DMS53 treated with DMSO at 0.1 percent for 48 hours (cell line): ENCODE data around the gene SKAP1.
"Not testable (repeated sequence)": the region's sequence is repeated elsewhere in the genome, so short reads cannot be mapped to it uniquely, and the experiment has no call there.

ENCODE experiments used
- DNase-seq: peaks from one replicate; lab custom pipeline; 2025; ENCODE audit not compliant: unreplicated experiment; lab: John Stamatoyannopoulos, UW

Gene SKAP1

DNA sequence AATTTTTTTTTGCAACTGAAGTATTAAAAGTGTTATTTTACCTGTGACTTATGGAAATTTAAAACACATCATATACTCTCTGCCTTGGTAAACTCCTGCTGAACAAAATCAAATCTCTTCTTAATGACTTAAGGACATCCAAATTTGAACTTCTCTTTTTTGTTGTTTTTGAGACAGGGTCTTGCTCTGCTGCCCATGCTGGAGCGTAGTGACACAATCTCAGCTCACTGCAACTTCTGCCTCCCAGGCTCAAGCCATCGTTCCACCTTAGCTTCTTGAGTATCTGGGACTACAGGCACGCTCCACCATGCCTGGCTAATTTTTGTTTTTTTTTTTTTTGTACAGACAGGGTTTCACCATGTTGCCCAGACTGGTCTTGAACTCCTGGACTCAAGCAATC, 56.1 kb downstream of the SKAP1 start:
- no peak for DNase-seq

DNA sequence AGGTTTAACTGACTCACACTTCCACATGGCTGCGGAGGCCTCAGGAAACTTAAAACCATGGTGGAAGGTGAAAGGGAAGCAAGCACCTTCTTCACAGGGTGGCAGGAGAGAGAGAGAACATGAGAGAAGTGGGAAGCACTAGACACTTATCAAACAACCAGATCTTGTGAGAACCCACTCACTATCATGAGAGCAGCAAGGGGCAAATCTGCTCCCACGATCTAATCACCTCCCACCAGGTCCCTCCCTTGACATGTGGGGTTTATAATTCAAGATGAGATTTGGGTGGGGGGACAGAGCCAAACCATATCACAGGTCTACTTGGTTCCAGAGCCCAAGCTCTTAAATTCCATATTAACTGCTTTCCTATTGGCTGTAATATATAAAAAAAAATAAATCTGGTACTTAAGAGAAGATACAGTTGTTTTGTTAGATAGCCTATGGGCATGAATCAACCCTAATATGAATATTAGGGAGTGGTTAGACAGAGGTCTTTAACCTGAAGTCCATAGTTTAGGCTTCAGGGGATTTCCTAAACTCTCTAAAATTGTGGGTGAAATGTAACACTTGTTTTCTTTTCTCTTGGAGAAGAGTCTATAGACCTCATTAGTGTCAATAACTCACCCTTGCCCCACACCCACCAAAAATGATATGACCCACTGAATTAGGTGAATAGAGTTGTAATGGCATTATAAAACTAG, 56.7 kb downstream of the SKAP1 start:
- DNase-seq, result no peak

GRCh38 chr17:48368967-48369366, 61.0 kb downstream of the SKAP1 start:
- not testable (repeated sequence) for DNase-seq

GRCh38 chr17:48368352-48368908, 61.6 kb downstream of the SKAP1 start:
- no peak for DNase-seq

DNA sequence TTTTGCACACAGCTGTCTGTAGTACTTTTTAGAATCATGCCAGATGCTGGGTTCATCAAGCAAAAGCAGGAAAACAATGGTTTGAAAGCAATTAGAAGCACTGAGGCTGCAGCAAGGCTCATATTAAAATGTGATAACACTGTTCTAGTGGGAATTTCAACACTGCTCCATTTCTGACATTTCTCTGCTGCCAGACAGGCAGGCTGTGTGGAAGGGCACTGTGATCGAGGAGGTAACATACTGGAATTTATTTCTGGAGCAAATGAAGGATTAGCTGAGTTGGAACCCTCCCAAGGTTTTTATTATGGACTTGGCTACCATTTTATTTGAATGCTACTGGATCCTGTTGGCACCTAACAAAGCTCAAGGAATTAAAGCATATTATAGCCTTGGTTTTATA, 66.9 kb downstream of the SKAP1 start:
- DNase-seq, result no peak

DNA sequence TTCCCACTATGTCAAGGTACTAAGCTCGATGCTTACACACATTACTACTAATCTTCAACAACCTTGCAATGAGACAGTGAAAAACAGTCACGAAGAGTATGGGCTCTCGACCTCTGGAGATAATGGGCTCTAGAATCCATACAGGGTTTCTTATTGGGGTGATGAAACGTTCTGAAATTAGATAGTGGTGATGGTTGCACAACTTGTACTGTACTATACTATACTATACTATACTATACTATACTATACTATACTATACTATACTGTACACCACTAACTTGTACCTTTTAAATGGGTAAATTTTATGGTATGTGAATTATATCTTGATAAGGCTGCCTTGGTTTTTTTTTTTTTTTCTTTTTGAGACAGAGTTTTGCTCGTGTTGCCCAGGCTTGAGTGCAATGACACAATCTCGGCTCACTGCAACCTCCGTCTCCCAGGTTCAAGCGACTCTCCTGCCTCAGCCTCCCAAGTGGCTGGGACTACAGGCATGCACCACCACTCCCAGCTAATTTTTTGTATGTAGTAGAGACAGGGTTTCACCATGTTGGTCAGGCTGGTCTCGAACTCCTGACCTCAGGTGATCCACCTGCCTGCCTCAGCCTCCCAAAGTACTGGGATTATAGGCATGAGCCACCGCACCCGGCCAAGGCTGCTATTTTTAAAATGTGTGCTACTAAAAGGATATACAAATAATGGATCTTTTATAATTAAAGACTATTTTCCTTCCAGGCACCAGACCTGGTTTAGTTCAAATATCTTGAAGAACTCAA, 69.0 kb downstream of the SKAP1 start:
- not testable (repeated sequence) for DNase-seq

DNA sequence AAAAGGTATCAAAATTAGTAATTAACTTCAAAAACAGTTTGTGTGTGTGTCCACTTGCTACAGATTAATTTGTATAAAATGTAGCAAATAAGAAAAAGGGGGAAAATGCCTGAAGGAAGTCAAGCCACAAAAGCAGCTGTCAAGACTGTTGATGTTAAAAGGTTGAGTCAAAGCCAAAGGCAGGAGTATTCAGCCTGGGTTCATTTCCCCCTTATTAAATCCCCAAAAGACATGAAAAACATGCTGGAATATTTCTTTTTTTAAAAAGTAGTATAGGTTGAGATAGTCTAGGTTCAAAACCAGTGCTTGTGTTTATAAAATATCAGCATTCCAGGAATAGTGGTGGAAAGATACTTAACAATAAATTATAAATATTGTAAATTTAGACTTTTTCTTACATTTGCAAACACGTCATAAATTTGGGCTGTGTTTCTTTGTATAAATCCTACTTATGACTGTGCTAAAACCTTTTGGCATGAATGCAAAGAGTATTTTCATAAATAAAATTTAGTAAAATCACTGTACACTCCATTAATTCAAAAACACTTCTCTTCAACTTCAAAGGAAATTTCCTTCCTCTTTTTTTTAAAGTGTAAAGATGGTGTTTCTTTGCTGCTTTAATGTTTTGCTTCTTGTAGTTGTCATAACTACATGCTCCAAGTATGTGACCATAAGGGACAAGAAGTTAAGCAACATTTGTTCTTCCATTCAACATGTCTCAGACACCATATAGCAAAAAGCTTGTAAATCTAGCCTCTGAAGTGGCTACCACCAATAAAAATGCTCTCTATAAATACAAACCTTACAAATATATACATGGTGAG, 72.0 kb downstream of the SKAP1 start:
- DNase-seq, result no peak

DNA sequence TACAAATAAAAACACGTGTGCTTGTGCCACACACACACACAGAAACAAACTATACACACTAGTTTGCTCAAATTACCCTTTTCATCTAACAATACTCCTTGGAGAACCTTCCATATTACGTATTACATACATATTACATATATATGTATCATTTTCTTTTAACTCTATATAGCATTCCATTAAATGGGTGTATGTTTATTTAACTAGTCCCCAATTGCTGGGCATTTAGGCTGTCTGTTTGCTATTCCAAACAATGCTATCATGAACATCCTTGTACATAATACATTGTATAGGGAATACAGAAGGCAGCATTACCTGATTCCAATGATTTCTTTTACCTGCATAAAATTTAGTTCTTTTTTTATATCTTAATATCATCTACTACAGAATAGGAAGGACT, 73.1 kb downstream of the SKAP1 start:
- DNase-seq, result no peak

DNA sequence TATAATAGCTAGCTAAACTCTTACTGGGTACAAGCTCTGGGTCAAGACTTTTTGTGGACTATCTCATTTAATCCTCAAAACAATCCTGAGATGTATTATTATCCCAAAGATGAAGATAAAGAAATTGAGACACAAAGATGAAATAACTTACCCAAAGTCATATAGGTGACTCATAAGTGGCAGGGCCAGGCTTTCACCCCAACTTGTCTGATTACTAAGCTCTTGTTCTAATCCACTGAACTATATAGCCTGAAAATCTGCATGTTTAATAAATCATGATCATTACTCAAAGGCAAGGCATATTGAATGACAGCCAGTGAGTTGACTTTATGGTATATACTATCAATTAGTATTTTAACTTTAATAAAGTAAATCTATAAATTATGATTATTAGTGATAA, 77.4 kb downstream of the SKAP1 start:
- no peak for DNase-seq

- peak; percentile 33 for DNase-seq
These were observed 78.1 kb downstream of the SKAP1 start for GRCh38 chr17:48351911-48352332.

- DNase-seq, result no peak
These were observed 81.7 kb downstream of the SKAP1 start for GRCh38 chr17:48348352-48348751.

- no peak for DNase-seq
These were observed 82.8 kb downstream of the SKAP1 start for GRCh38 chr17:48347177-48347576.

- no peak for DNase-seq
These were observed 85.8 kb downstream of the SKAP1 start for GRCh38 chr17:48344251-48344650.

GRCh38 chr17:48340916-48341315, 89.1 kb downstream of the SKAP1 start:
- no peak for DNase-seq

DNA sequence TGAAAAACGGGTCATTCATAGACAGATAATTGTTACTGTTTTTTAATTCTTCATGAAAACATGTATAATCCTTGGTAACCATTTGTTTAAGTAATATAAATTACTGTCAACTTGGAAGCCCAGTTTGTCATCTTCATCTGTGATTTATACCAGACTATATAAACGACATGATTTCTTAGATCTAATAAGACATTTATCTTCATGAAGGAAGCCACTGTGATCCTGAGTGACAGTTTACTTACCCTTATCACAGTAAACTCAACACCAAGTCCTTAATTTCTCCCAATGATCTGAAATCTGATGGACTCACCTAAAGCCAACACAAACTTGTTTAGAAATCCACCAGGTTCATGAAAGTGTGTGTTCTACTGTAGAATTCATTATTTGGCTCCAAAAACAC, 91.3 kb downstream of the SKAP1 start:
- no peak for DNase-seq

GRCh38 chr17:48337903-48338302, 92.1 kb downstream of the SKAP1 start:
- not testable (repeated sequence) for DNase-seq

GRCh38 chr17:48336986-48337385, 93.0 kb downstream of the SKAP1 start:
- no peak for DNase-seq

- peak; percentile 59 for DNase-seq
These were observed 94.0 kb downstream of the SKAP1 start for GRCh38 chr17:48335858-48336500.

DNA sequence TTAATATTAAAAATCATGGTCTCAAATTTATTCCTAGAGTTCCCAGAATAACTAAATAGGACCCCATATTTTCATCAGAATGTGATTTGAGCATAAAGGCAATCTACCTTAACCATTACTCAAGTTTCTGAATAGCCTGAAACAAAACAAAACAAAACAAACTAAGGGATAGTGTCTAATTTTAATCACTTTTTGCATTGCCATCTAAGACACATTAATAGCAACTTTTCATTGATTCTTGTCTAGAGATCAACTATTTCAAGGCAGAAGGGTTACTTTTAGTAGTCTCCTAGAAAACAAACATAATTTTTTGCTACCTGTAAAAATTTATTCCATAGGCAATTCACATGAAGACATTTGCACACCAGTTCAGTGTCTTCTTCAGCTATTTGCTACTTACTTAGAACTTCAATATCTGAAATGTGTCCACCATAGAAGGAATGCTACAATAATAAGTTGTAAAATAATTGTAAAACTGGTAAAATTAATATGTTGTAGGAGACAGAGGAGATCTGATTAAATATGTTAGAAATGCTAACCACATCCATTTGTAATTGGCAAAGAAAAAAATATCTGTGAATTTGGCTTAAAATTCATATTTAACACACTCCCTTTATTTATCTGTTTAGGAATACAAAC, 94.7 kb downstream of the SKAP1 start:
- DNase-seq, result no peak

DNA sequence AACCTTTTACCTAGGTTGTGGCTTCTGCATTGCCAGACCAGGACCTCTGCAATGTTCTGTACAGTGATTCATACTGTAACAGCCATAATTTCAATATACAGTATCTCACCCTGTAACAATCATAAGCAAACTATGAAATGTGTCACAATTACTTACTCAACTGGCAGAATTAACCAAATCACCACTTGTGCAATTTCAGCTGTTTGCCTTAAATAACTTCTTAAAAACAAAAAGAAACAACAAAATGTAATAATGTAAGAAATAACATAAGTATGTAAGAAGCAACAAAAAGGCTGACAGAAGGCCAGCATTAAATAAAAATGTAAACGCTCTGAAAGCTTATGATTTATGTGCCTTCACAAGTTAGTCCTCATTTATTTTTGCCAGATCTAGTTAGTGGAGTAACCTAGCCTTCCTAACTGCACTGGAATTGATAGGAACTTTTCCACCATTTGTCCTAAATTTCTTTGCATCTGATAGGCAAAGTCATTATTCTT, 96.9 kb downstream of the SKAP1 start:
- DNase-seq, result no peak
